Uterus (tissue), 4 donors: Measurements from ENCODE around the gene SEMA3E. TPM values are rescaled to one million over a fixed set of nuclear protein-coding genes. Genes with fewer than 3 reads are reported as not detected.

Source experiments
- DNase-seq, 2 donors: peaks; one replicate each; pipeline ENCODE4 v3.0.0-alpha.2; 2019 to 2020
- H3K27ac ChIP-seq, 2 donors: fragments of 200-600 bp; sonication (generic); 1 replicate in 1 of 2; 2 replicates in 1 of 2; pipeline ENCODE4 v1.5.1; 2016 to 2018
- H3K27me3 ChIP-seq, 2 donors: fragments of 200-600 bp; sonication (generic); one replicate each; pipeline ENCODE4 v1.5.1; 2018 to 2019; ENCODE audit warnings: control low read depth in 1 of 2
- H3K36me3 ChIP-seq, 2 donors: fragments of 200-600 bp; sonication (generic); one replicate each; pipeline ENCODE4 v1.5.1; 2019; ENCODE audit warnings: control low read depth in 1 of 2
- H3K4me1 ChIP-seq, 2 donors: fragments of 200-600 bp; sonication (generic); one replicate each; pipeline ENCODE4 v1.5.1; 2018 to 2019; ENCODE audit warnings: control low read depth in 1 of 2
- H3K4me3 ChIP-seq, 2 donors: fragments of 200-600 bp; sonication (generic); 1 replicate in 1 of 2; 2 replicates in 1 of 2; pipeline ENCODE4 v1.5.1; 2018 to 2019; ENCODE audit warnings: mild to moderate bottlenecking in 1 of 2
- H3K9me3 ChIP-seq, 2 donors: fragments of 200-600 bp; sonication (generic); one replicate each; pipeline ENCODE4 v1.5.1; 2019; ENCODE audit warnings: control low read depth in 1 of 2
- CTCF ChIP-seq, 4 experiments: fragments of 200-600 bp in 2 of 4; fragments of 450-650 bp in 2 of 4; sonication (generic) in 2 of 4; IDR thresholded peaks; one replicate each; pipeline ENCODE4 v1.5.1; 2016 to 2019; ENCODE audit warnings: antibody characterized with exemption in 4 of 4, mild to moderate bottlenecking in 2 of 4, moderate library complexity in 1 of 4
- POLR2A ChIP-seq, 2 donors: fragments of 450-650 bp; IDR thresholded peaks; one replicate each; pipeline ENCODE4 v1.6.1; 2016; ENCODE audit warnings: antibody characterized with exemption in 2 of 2, mild to moderate bottlenecking in 1 of 2, moderate library complexity in 1 of 2
- intact Hi-C: fragments of 100-400 bp; cut with DNase I; formaldehyde crosslinking; loops from one replicate; pipeline ENCODE4 v1.15.1; 2023; ENCODE audit warnings: low total_unique reads
- total RNA-seq, 4 donors: library from RNA; depleted of rRNA in 3 of 4; stranded (reverse); fragments of >200 nt in 3 of 4; gene quantifications; one replicate each; pipeline versions ENCODE4 v1.1.0 to v1.2.4, GENCODE V29; 2014 to 2023
- donor health status: DM: yes; HTN: yes; CAD: no.

SEMA3E gene
- total RNA-seq, 4 donors from 2014 or later: 0.77 to 15.8 (median 2.2) TPM

- Histone ChIP-seq H3K4me3 (no peak overlapping the region), H3K27ac (no peak overlapping the region), H3K27me3 (no peaks in the 10 kb centered on the region), H3K9me3 (no peaks in the 10 kb centered on the region), H3K36me3 (peaks cover 0 to 3% of the 10 kb centered on the region in 2 donors), H3K4me1 (no peaks in the 10 kb centered on the region)
- TF ChIP-seq POLR2A (IDR thresholded peaks at IDR 0.05) (no peak), CTCF (IDR thresholded peaks at IDR 0.05) (no peak)
- DNase-seq: no peak
- intact Hi-C loops: no loop called here
Observed at GRCh38 chr7:83388436-83388835, 260.5 kb downstream of the SEMA3E start.

- no peaks in the 10 kb centered on the region for H3K36me3 ChIP-seq
- no peak for DNase-seq
- no peaks in the 10 kb centered on the region for H3K4me1 ChIP-seq
- intact Hi-C loops: no loop called here
- TF ChIP-seq CTCF (IDR thresholded peaks at IDR 0.05) (no peak), POLR2A (IDR thresholded peaks at IDR 0.05) (no peak)
- H3K4me3 ChIP-seq: no peak overlapping the region
- H3K27me3 ChIP-seq: no peaks in the 10 kb centered on the region
- no peak overlapping the region for H3K27ac ChIP-seq
- H3K9me3 ChIP-seq: no peaks in the 10 kb centered on the region
Observed at GRCh38 chr7:83366629-83367028, 282.3 kb downstream of the SEMA3E start.

- no peak for DNase-seq
- Histone ChIP-seq H3K4me3 (no peak overlapping the region), H3K4me1 (no peaks in the 10 kb centered on the region), H3K27ac (no peak overlapping the region), H3K9me3 (no peaks in the 10 kb centered on the region), H3K36me3 (no peaks in the 10 kb centered on the region), H3K27me3 (no peaks in the 10 kb centered on the region)
- intact Hi-C loops: no loop called here
- TF ChIP-seq POLR2A (IDR thresholded peaks at IDR 0.05): no peak
- TF ChIP-seq CTCF (IDR thresholded peaks at IDR 0.05): no peak
Observed at GRCh38 chr7:83365746-83366145, 283.2 kb downstream of the SEMA3E start.

- H3K27me3 ChIP-seq: no peaks in the 10 kb centered on the region
- H3K4me3 ChIP-seq: no peak overlapping the region
- H3K4me1 ChIP-seq: no peaks in the 10 kb centered on the region
- no peaks in the 10 kb centered on the region for H3K9me3 ChIP-seq
- DNase-seq: no peak
- no peak overlapping the region for H3K27ac ChIP-seq
- TF ChIP-seq POLR2A (IDR thresholded peaks at IDR 0.05) (no peak), CTCF (IDR thresholded peaks at IDR 0.05) (no peak)
- H3K36me3 ChIP-seq: no peaks in the 10 kb centered on the region
- intact Hi-C loops: no loop called here
Observed at GRCh38 chr7:83362871-83363550, 285.9 kb downstream of the SEMA3E start.

GRCh38 chr7:83359108-83359507, 289.8 kb downstream of the SEMA3E start:
- Histone ChIP-seq H3K9me3 (no peaks in the 10 kb centered on the region), H3K4me3 (no peak overlapping the region), H3K4me1 (no peaks in the 10 kb centered on the region), H3K27ac (no peak overlapping the region), H3K27me3 (no peaks in the 10 kb centered on the region), H3K36me3 (no peaks in the 10 kb centered on the region)
- intact Hi-C loops: no loop called here
- TF ChIP-seq CTCF (IDR thresholded peaks at IDR 0.05) (no peak), POLR2A (IDR thresholded peaks at IDR 0.05) (no peak)
- no peak for DNase-seq
